ENCODE measurements around the gene ACADS. TPM values are rescaled to one million over a fixed set of nuclear protein-coding genes. Genes with fewer than 3 reads are reported as not detected.

Gene ACADS
- total RNA-seq, 1 donor from 2014 or later, result 7.7 TPM

Other genes with a start within 250 kb of the ACADS start
- 202 TPM for gene DYNLL1, start 229.7 kb upstream of the ACADS start, total RNA-seq (ENCODE audit: insufficient read depth, low replicate concordance)
- 23.1 TPM for gene COQ5, start 196.7 kb upstream of the ACADS start, total RNA-seq (ENCODE audit: insufficient read depth, low replicate concordance)
- 86.9 TPM for gene RNF10, start 191.5 kb upstream of the ACADS start, total RNA-seq (ENCODE audit: insufficient read depth, low replicate concordance)
- gene POP5, start 144.4 kb upstream of the ACADS start, total RNA-seq (ENCODE audit: insufficient read depth, low replicate concordance), result 11.3 TPM
- gene CABP1, start 85.2 kb upstream of the ACADS start, total RNA-seq (ENCODE audit: insufficient read depth, low replicate concordance), result 3.9 TPM
- 64.0 TPM for gene MLEC, start 38.7 kb upstream of the ACADS start, total RNA-seq (ENCODE audit: insufficient read depth, low replicate concordance)
- 16.4 TPM for gene UNC119B, start 15.4 kb upstream of the ACADS start, total RNA-seq (ENCODE audit: insufficient read depth, low replicate concordance)
- 29.6 TPM for gene SPPL3, start 178.5 kb downstream of the ACADS start, total RNA-seq (ENCODE audit: insufficient read depth, low replicate concordance)